Activated naive CD8-positive, alpha-beta T cell treated with anti-CD3 and anti-CD28 coated beads, Interleukin-2, amount 50 U/mL, for 24 hours (primary cell): ENCODE measurements around the gene SPCS1.

Experiments
- ATAC-seq: fragments of 150-1000 bp; cut with Tn5 transposase; one replicate; pipeline ENCODE4 v1.10.0; 2021
- DNase-seq: peaks from one replicate; pipeline ENCODE4 v3.0.0; 2021
- H3K27ac Mint-ChIP-seq: one replicate; pipeline ENCODE4 v1.8.0; 2021; ENCODE audit warnings: mild to moderate bottlenecking, mixed read lengths
- H3K27me3 Mint-ChIP-seq: one replicate; pipeline ENCODE4 v1.8.0; 2021; ENCODE audit warnings: mixed read lengths
- H3K36me3 Mint-ChIP-seq: one replicate; pipeline ENCODE4 v1.8.0; 2021; ENCODE audit warnings: low read depth, mixed read lengths
- H3K4me1 Mint-ChIP-seq: one replicate; pipeline ENCODE4 v1.8.0; 2021; ENCODE audit warnings: mixed read lengths
- H3K4me3 Mint-ChIP-seq: one replicate; pipeline ENCODE4 v1.8.0; 2021; ENCODE audit warnings: mild to moderate bottlenecking, moderate library complexity, mixed read lengths
- H3K9me3 Mint-ChIP-seq: one replicate; pipeline ENCODE4 v1.8.0; 2021; ENCODE audit warnings: mixed read lengths

Gene SPCS1

GRCh38 chr3:52733256-52733891 lies 27.5 kb downstream of the SPCS1 start:
- Mint-ChIP-seq H3K4me1 (peaks cover 4% of the 10 kb centered on the region), H3K9me3 (peaks cover 26% of the 10 kb centered on the region), H3K36me3 (peaks cover 73% of the 10 kb centered on the region), H3K27me3 (no peaks in the 10 kb centered on the region), H3K27ac (no peak overlapping the region), H3K4me3 (no peak overlapping the region)
- DNase-seq (no peak), ATAC-seq (no peak)

GRCh38 chr3:52739730-52740129 lies 33.8 kb downstream of the SPCS1 start:
- no peak for ATAC-seq
- H3K27me3 Mint-ChIP-seq: no peaks in the 10 kb centered on the region
- DNase-seq: no peak
- peaks cover 33% of the 10 kb centered on the region for H3K36me3 Mint-ChIP-seq
- no peak overlapping the region for H3K27ac Mint-ChIP-seq
- no peaks in the 10 kb centered on the region for H3K9me3 Mint-ChIP-seq
- H3K4me3 Mint-ChIP-seq: no peak overlapping the region
- no peaks in the 10 kb centered on the region for H3K4me1 Mint-ChIP-seq

- ATAC-seq: no peak
- no peak for DNase-seq
- H3K4me3 Mint-ChIP-seq: no peak overlapping the region
- peaks cover 27% of the 10 kb centered on the region for H3K36me3 Mint-ChIP-seq
- H3K27ac Mint-ChIP-seq: no peak overlapping the region
- no peaks in the 10 kb centered on the region for H3K27me3 Mint-ChIP-seq
- no peaks in the 10 kb centered on the region for H3K4me1 Mint-ChIP-seq
- H3K9me3 Mint-ChIP-seq: no peaks in the 10 kb centered on the region
Observed at GRCh38 chr3:52742418-52743041, 36.6 kb downstream of the SPCS1 start.

- Mint-ChIP-seq H3K27ac (no peak overlapping the region), H3K4me3 (no peak overlapping the region), H3K4me1 (no peaks in the 10 kb centered on the region), H3K27me3 (no peaks in the 10 kb centered on the region), H3K9me3 (no peaks in the 10 kb centered on the region), H3K36me3 (peaks cover 27% of the 10 kb centered on the region)
- no peak for ATAC-seq
- DNase-seq: no peak
Observed at GRCh38 chr3:52743152-52743551, 37.2 kb downstream of the SPCS1 start.

DNA sequence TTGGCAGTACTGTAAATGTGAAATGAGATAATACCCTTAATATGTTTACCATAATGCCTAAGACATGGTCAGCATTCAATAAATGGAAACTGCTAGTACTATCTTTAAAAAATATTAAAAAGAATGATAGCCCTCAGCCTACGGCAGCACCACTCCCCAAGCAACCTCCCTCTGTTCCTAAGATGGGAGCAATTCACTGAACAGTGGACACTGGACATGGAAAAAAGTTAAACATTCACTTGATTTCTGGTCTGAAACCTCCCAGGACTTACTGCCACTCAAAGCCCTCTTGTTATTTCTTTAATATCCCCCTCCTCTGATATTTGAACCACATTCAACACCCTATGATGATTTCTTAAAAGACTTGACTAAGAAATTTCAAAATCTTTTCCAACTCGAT lies 37.8 kb downstream of the SPCS1 start:
- Mint-ChIP-seq H3K9me3 (no peaks in the 10 kb centered on the region), H3K36me3 (peaks cover 32% of the 10 kb centered on the region), H3K4me1 (no peaks in the 10 kb centered on the region), H3K27ac (no peak overlapping the region), H3K4me3 (no peak overlapping the region), H3K27me3 (no peaks in the 10 kb centered on the region)
- DNase-seq (no peak), ATAC-seq (no peak)

DNA sequence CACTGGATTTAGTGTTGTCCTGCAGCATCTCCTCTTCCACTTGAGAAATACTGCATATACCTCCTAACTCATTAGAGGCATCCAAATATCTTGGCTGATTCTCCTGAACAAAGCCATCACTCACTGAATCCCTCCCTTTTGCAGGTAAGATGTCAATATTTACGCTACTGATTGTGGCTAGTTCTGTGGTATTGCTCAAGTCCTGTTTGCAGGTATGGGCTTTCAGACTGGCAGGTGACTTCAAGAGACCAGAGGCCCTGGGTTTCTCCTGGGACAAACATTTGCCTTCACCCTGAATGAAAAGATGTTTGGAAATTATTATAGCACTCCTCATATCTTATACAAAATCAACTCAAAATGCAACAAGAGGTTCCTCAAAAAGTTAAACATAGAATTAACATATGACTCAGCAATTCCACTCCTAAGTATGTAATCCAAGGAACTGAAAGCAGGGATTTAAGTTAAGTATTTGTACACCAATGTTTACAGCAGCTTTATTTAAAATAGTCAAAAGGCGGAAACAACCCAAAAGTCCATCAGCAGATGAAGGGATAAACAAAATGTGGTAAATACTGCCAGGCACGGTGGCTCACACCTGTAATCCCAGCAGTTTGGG lies 46.2 kb downstream of the SPCS1 start:
- Mint-ChIP-seq H3K27me3 (no peaks in the 10 kb centered on the region), H3K9me3 (no peaks in the 10 kb centered on the region), H3K27ac (no peak overlapping the region), H3K36me3 (peaks cover 27% of the 10 kb centered on the region), H3K4me1 (no peaks in the 10 kb centered on the region), H3K4me3 (no peak overlapping the region)
- ATAC-seq (no peak), DNase-seq (no peak)

DNA sequence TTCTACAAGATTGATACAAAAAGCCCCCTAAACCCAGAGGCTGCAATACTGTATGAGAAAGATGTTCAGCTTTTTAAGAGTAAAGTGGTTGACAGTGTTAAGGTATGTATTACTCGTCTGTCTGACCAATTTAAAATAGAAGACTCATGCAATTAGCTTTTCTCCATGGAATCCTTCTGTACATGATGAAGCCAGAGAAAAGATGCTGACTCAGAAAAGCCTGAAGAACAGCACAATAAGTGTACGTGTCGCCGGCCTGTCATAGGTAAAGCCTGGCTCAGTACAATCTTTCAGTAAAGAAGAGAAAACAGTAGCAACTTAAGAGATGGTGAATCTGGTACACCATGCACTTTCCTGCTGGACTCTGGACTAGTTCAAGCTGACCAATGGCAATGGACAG lies 48.5 kb downstream of the SPCS1 start:
- Mint-ChIP-seq H3K36me3 (peaks cover 31% of the 10 kb centered on the region), H3K9me3 (no peaks in the 10 kb centered on the region), H3K27me3 (no peaks in the 10 kb centered on the region), H3K4me1 (peaks cover 1% of the 10 kb centered on the region), H3K27ac (no peak overlapping the region), H3K4me3 (no peak overlapping the region)
- DNase-seq (no peak), ATAC-seq (no peak)

DNA sequence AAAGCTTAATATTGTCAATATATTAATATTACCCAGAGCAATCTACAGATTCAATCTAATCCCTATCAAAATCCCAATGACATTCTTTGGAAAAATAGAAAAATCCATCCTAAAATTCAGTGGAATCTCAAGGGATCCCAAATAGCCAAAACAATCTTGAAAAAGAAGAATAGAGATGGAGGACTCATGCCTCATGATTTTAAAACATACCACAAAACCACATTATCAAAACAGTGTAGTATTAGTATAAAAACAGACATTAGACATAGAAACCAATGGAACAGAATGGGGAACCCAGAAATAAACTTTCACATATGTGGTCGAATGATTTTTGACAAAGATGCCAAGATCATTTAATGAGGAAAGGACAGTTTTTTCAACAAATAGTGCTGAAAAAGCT lies 50.2 kb downstream of the SPCS1 start:
- ATAC-seq (no peak), DNase-seq (no peak)
- Mint-ChIP-seq H3K4me1 (peaks cover 7% of the 10 kb centered on the region), H3K27me3 (no peaks in the 10 kb centered on the region), H3K27ac (no peak overlapping the region), H3K36me3 (peaks cover 32% of the 10 kb centered on the region), H3K9me3 (no peaks in the 10 kb centered on the region), H3K4me3 (no peak overlapping the region)
